Osteoblast (primary cell): Measurements from ENCODE around the gene GP5. TPM values are rescaled to one million over a fixed set of nuclear protein-coding genes. Genes with fewer than 3 reads are reported as not detected.
A peak's percentile ranks its signal among the peaks of the same experiment; 100 is the strongest.

Experiments used
- DNase-seq: peaks from one replicate; pipeline ENCODE4 v3.0.0; 2011; ENCODE audit warnings: low spot score, mixed read lengths; ENCODE audit not compliant: insufficient read length; ENCODE audit errors: missing footprints
- H2AFZ ChIP-seq: 2 replicates; pipeline ENCODE4 v1.6.0; 2011; ENCODE audit warnings: mild to moderate bottlenecking, low read length
- H3K27ac ChIP-seq: 2 replicates; pipeline ENCODE4 v1.5.1; 2011; ENCODE audit warnings: mild to moderate bottlenecking, low read depth, low read length, moderate library complexity
- H3K27me3 ChIP-seq: 2 replicates; pipeline ENCODE4 v1.6.0; 2012; ENCODE audit warnings: mild to moderate bottlenecking, control low read depth, inconsistent platforms, low read length, moderate library complexity; ENCODE audit not compliant: insufficient read depth
- H3K36me3 ChIP-seq: 2 replicates; pipeline ENCODE4 v1.5.1; 2011; ENCODE audit warnings: mild to moderate bottlenecking, low read length, control low read depth, moderate library complexity; ENCODE audit not compliant: insufficient read depth
- H3K4me1 ChIP-seq: 2 replicates; pipeline ENCODE4 v1.5.1; 2011; ENCODE audit warnings: mild to moderate bottlenecking, low read length, control low read depth, moderate library complexity; ENCODE audit not compliant: insufficient read depth
- H3K4me2 ChIP-seq: 2 replicates; pipeline ENCODE4 v1.6.0; 2011; ENCODE audit warnings: mild to moderate bottlenecking, low read length; ENCODE audit not compliant: insufficient read depth
- H3K4me3 ChIP-seq: fragments of 200-600 bp; sonication (generic); 3 replicates; pipeline ENCODE4 v1.5.1; 2012; ENCODE audit warnings: mild to moderate bottlenecking, low read length, inconsistent platforms; ENCODE audit not compliant: insufficient read depth
- H3K79me2 ChIP-seq: 2 replicates; pipeline ENCODE4 v1.6.0; 2012; ENCODE audit warnings: mild to moderate bottlenecking, low read length, control low read depth, inconsistent platforms; ENCODE audit not compliant: insufficient read depth
- H3K9me3 ChIP-seq: 2 replicates; pipeline ENCODE4 v1.5.1; 2011; ENCODE audit warnings: low read depth, low read length, control low read depth
- H4K20me1 ChIP-seq: 2 replicates; pipeline ENCODE4 v1.6.0; 2012; ENCODE audit warnings: mild to moderate bottlenecking, low read length, control low read depth; ENCODE audit not compliant: insufficient read depth
- total RNA-seq: library from RNA; depleted of rRNA; stranded (reverse); fragments of >200 nt; gene quantifications from 2 replicates; pipeline ENCODE4 v1.2.3, GENCODE V29; 2012
- TF ChIP-seq, protein P1 (sequence below): IDR thresholded peaks from 2 replicates; pipeline ENCODE4 v1.5.1; 2011; ENCODE audit warnings: mild to moderate bottlenecking, low read depth, low read length, moderate library complexity; ENCODE audit errors: extremely low read depth

The GP5 gene
- total RNA-seq, 1 donor, result 0.36 TPM

DNA sequence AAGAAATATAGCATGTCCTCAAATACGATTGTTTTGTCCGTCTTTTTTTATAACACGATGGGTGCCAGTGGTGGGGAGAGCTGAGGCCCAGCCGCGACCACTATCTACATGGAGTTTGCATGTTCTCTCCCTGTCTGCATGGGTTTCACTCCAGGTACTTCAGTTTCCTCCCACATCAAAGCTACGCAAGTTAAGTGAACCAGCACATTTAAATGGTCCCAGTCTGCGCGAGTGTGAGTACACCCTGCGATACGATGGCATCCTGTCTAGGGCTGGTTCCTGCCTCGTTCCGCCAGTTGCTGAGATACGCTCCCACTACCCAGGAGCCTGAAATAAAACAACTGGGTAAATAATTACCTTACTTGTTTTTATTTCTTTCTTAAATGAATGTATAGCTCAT is 47.1 kb upstream of the GP5 start:
- Histone ChIP-seq H3K9me3 (no peaks in the 10 kb centered on the region), H3K27ac (no peak overlapping the region), H3K79me2 (peaks cover 70% of the 10 kb centered on the region), H3K4me3 (no peak overlapping the region), H4K20me1 (no peaks in the 10 kb centered on the region), H3K4me1 (no peaks in the 10 kb centered on the region), H3K36me3 (peaks cover 97% of the 10 kb centered on the region), H2AFZ (no peak overlapping the region), H3K4me2 (no peak overlapping the region), H3K27me3 (no peaks in the 10 kb centered on the region)
- TF ChIP-seq, protein P1, sequence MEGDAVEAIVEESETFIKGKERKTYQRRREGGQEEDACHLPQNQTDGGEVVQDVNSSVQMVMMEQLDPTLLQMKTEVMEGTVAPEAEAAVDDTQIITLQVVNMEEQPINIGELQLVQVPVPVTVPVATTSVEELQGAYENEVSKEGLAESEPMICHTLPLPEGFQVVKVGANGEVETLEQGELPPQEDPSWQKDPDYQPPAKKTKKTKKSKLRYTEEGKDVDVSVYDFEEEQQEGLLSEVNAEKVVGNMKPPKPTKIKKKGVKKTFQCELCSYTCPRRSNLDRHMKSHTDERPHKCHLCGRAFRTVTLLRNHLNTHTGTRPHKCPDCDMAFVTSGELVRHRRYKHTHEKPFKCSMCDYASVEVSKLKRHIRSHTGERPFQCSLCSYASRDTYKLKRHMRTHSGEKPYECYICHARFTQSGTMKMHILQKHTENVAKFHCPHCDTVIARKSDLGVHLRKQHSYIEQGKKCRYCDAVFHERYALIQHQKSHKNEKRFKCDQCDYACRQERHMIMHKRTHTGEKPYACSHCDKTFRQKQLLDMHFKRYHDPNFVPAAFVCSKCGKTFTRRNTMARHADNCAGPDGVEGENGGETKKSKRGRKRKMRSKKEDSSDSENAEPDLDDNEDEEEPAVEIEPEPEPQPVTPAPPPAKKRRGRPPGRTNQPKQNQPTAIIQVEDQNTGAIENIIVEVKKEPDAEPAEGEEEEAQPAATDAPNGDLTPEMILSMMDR, result no peak
- DNase-seq, result no peak

DNA sequence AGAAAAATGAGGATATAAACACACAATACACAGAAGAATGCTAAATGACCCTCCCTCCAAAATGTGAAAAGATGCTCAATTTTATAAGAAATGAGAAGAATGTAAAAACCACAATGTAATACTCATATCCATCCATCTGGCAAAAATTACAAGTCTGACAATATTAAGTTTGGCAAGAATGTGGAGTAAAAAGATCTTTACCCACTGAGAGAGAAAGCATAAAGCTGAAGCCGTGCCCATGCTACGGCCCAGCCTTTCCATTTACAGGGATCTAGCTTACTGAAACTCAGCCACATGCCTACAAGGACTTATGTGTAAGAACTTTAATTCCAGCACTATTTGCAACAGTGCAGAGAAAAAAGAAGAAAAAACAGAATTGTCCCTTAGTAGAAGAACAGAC is 44.8 kb upstream of the GP5 start:
- Histone ChIP-seq H3K79me2 (peaks cover 76% of the 10 kb centered on the region), H3K4me1 (no peaks in the 10 kb centered on the region), H3K27ac (peak overlapping the region; percentile 5), H3K27me3 (no peaks in the 10 kb centered on the region), H4K20me1 (no peaks in the 10 kb centered on the region), H3K36me3 (peaks cover 96% of the 10 kb centered on the region), H3K4me3 (no peak overlapping the region), H3K9me3 (no peaks in the 10 kb centered on the region), H3K4me2 (no peak overlapping the region), H2AFZ (no peak overlapping the region)
- TF ChIP-seq, protein P1, result no peak
- no peak for DNase-seq

DNA sequence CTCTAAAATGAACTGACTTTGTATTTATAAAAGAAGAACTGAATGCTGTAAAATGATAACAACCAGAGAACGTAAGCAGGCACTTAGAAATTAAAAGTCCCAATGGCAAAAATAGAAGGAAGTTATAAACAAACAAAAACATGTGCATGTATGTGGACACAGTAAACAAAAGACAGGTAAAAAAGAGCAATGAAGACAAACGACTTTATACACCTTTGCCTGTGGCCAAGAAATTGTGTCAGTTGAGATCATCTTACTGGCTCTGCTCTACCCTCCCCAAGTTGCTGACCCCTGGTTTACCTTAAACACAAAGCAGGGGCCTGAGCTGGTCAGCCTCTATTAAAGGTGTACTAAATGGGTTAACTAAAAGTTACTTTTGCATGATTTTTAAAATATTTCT is 41.7 kb upstream of the GP5 start:
- peaks cover 96% of the 10 kb centered on the region for H3K36me3 ChIP-seq
- H3K79me2 ChIP-seq, result peaks cover 70% of the 10 kb centered on the region
- no peak for DNase-seq
- no peaks in the 10 kb centered on the region for H4K20me1 ChIP-seq
- no peaks in the 10 kb centered on the region for H3K9me3 ChIP-seq
- no peak overlapping the region for H2AFZ ChIP-seq
- H3K4me1 ChIP-seq, result no peaks in the 10 kb centered on the region
- no peak overlapping the region for H3K4me2 ChIP-seq
- no peak overlapping the region for H3K4me3 ChIP-seq
- no peaks in the 10 kb centered on the region for H3K27me3 ChIP-seq
- H3K27ac ChIP-seq, result no peak overlapping the region
- TF ChIP-seq, protein P1, result no peak

DNA sequence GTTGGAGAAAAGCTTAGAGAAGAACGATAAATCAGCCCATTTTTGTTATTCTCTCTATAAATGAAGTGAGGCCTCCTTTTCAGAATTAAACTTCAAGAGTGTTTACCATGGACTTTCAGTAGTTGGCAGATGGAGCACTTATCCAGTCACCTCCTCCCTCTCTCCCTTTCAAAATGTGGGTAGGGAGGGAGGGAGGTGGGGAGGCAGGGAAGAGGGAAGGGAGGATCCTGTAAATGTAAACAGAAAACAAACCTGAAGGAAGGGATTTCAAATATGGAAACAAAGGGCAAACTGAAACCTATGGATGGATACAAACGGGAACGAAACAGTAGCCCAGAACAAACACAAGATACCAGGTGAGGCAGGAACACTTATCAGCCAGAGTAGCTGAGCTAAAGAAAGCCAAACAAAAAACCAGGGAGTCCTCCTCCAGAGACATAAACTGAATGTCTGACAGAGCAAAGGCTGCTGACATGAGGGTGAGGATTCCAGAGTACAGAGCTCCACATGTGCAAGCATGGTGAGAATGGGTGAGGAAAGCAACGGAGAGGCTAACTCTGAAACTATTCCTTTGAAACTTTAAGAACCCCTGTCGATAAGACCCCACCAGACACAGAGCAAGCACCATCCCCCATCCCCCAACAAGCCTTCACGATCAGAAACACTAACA is 41.0 kb upstream of the GP5 start:
- Histone ChIP-seq H3K27me3 (no peaks in the 10 kb centered on the region), H2AFZ (no peak overlapping the region), H3K4me2 (no peak overlapping the region), H3K4me1 (no peaks in the 10 kb centered on the region), H3K4me3 (no peak overlapping the region), H4K20me1 (no peaks in the 10 kb centered on the region), H3K27ac (no peak overlapping the region), H3K79me2 (peaks cover 69% of the 10 kb centered on the region), H3K9me3 (no peaks in the 10 kb centered on the region), H3K36me3 (peaks cover 96% of the 10 kb centered on the region)
- DNase-seq, result no peak
- TF ChIP-seq, protein P1, result no peak
